ENCODE data around the gene CCDC93. TPM values are rescaled to one million over a fixed set of nuclear protein-coding genes. Genes with fewer than 3 reads are reported as not detected.

CCDC93 gene
- total and polyA plus RNA-seq, 2 experiments from 2014 or later, result 12.8 to 15.9 TPM

DNA sequence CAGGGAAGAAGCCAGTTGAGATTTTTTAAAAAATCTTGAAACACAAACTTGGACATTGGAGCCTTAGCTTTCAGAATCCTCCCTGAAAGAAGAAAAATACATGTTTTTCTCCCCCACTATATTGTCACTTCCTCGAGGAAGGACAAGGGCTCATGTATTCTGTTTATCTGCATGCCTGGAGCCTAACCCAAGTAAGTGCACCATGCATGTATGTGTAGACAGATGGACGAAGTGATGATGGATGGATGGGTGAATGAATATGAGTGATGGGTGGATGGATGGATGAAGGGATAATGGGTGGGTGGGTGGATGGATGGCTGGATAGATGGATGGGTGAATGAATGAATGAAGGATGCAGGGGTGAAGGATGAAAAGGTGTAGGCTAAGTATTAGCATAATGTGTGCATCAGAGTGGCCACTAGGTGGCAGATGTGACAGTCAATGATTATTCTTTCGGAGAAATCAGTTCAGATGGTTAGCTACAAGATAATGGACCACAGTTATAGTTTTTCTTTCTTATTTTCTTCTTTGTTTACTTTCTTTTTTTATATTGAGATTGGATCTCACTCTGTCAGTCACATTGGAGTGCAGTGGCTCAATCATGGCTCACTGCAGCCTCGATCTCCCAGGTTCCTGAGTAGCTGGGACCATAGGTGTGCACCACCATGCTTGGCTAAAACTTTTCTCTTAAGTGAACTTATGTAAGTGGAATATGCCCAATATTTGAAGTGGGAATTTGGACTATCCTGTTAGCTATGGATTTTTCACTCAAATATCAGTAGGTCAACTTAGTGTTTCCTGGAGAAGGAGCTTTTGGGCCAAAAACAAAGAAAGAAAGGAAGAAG lies 18.5 kb upstream of the CCDC93 start:
- Histone ChIP-seq H3K79me2 (ENCODE audit: insufficient read depth) (no peaks in the 10 kb centered on the region), H3K4me3 (no peak overlapping the region), H3K27me3 (replicated peaks; ENCODE audit: insufficient read depth) (peaks cover 27% of the 10 kb centered on the region), H3F3A (ENCODE audit: insufficient read depth) (no peaks in the 10 kb centered on the region), H2AFZ (no peak overlapping the region), H3K9me2 (ENCODE audit: insufficient read depth) (no peaks in the 10 kb centered on the region), H3K9me3 (ENCODE audit: low read depth) (no peaks in the 10 kb centered on the region), H3K27ac (no peak overlapping the region), H4K20me1 (ENCODE audit: insufficient read depth) (no peaks in the 10 kb centered on the region), H3K9ac (no peak overlapping the region), H3K36me3 (ENCODE audit: low read depth) (no peaks in the 10 kb centered on the region), H3K4me1 (ENCODE audit: insufficient read depth) (no peaks in the 10 kb centered on the region), H3K4me2 (ENCODE audit: unreplicated experiment) (no peak overlapping the region)
- in situ Hi-C loops (cut with MboI), result loop anchor here (10.0 kb wide), 1 partner anchor 832 kb away; no protein-coding TSS in a partner anchor
- DNase-seq, result peak; percentile 69
- WGBS, 2 experiments (ENCODE audit: low coverage in 1 of 2, low lambda C conversion rate in 2 of 2, missing lambda C conversion rate in 2 of 2), result 22 to 28% methylated on average over 4 of the region's 4 CpGs
- TF ChIP-seq EZH2 (IDR thresholded peaks at IDR 0.05; ENCODE audit: insufficient read depth, poor library complexity, severe bottlenecking), result no peak
- TF ChIP-seq EZH2phosphoT487 (IDR thresholded peaks at IDR 0.05; ENCODE audit: insufficient read depth, low read depth), result no peak

DNA sequence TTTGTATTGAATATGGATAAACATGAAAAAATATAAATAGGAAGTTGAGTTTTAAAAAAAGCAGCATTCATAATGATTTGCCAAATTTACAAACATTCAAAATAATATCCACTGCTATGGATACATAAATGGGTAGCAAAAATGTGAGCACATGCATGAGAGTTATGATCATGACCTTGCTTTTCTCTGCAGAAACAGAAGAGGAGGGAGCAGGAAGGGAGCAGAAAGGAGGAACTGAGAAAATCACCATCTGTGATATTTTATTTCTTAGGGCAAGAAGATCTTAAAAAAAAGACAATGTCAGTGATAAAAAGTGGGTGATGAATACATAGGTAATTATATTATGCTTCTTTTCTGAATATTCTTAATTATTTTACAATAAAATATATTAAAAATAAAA lies 17.7 kb upstream of the CCDC93 start:
- Histone ChIP-seq H3K4me2 (ENCODE audit: unreplicated experiment) (no peak overlapping the region), H3K79me2 (ENCODE audit: insufficient read depth) (no peaks in the 10 kb centered on the region), H4K20me1 (ENCODE audit: insufficient read depth) (no peaks in the 10 kb centered on the region), H3K9me3 (ENCODE audit: low read depth) (no peaks in the 10 kb centered on the region), H3K27me3 (replicated peaks; ENCODE audit: insufficient read depth) (peaks cover 29% of the 10 kb centered on the region), H3K9me2 (ENCODE audit: insufficient read depth) (no peaks in the 10 kb centered on the region), H3K36me3 (ENCODE audit: low read depth) (no peaks in the 10 kb centered on the region), H3F3A (ENCODE audit: insufficient read depth) (no peaks in the 10 kb centered on the region), H3K9ac (no peak overlapping the region), H2AFZ (no peak overlapping the region), H3K27ac (no peak overlapping the region), H3K4me1 (ENCODE audit: insufficient read depth) (no peaks in the 10 kb centered on the region), H3K4me3 (no peak overlapping the region)
- DNase-seq, result no peak
- in situ Hi-C loops (cut with MboI), result loop anchor here (10.0 kb wide), 1 partner anchor 833 kb away; no protein-coding TSS in a partner anchor
- no peak for TF ChIP-seq EZH2 (IDR thresholded peaks at IDR 0.05; ENCODE audit: insufficient read depth, poor library complexity, severe bottlenecking)
- no peak for TF ChIP-seq EZH2phosphoT487 (IDR thresholded peaks at IDR 0.05; ENCODE audit: insufficient read depth, low read depth)

DNA sequence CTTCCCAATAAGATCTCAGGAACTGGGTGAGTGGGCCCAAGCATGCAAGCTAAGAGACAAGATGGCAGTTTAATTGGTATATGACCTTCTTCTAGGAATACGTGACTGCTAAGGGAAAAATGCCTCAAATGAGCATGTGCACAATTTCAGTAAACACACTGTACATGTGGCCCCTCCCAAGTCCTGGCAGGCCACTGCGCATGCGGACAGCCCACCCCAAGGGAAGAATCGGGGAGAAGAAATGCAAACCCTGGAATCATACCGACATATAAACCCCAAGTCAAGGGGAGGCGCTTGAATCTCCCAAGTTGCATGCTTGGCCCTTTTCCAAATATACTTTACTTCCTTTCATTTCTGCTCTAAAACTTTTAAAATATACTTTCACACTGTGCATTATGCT lies 15.2 kb upstream of the CCDC93 start:
- in situ Hi-C loops (cut with MboI), result no loop called here
- Histone ChIP-seq H3K36me3 (ENCODE audit: low read depth) (no peaks in the 10 kb centered on the region), H3K27me3 (replicated peaks; ENCODE audit: insufficient read depth) (peaks cover 42% of the 10 kb centered on the region), H3K9ac (no peak overlapping the region), H4K20me1 (ENCODE audit: insufficient read depth) (no peaks in the 10 kb centered on the region), H2AFZ (no peak overlapping the region), H3F3A (ENCODE audit: insufficient read depth) (no peaks in the 10 kb centered on the region), H3K27ac (no peak overlapping the region), H3K9me2 (ENCODE audit: insufficient read depth) (no peaks in the 10 kb centered on the region), H3K4me2 (ENCODE audit: unreplicated experiment) (no peak overlapping the region), H3K4me3 (no peak overlapping the region), H3K4me1 (ENCODE audit: insufficient read depth) (no peaks in the 10 kb centered on the region), H3K79me2 (ENCODE audit: insufficient read depth) (no peaks in the 10 kb centered on the region), H3K9me3 (ENCODE audit: low read depth) (no peaks in the 10 kb centered on the region)
- no peak for TF ChIP-seq EZH2phosphoT487 (IDR thresholded peaks at IDR 0.05; ENCODE audit: insufficient read depth, low read depth)
- no peak for TF ChIP-seq EZH2 (IDR thresholded peaks at IDR 0.05; ENCODE audit: insufficient read depth, poor library complexity, severe bottlenecking)
- WGBS, 2 experiments (ENCODE audit: low coverage in 1 of 2, low lambda C conversion rate in 2 of 2, missing lambda C conversion rate in 2 of 2), result 78% methylated on average over 6 of the region's 6 CpGs
- DNase-seq, result no peak

DNA sequence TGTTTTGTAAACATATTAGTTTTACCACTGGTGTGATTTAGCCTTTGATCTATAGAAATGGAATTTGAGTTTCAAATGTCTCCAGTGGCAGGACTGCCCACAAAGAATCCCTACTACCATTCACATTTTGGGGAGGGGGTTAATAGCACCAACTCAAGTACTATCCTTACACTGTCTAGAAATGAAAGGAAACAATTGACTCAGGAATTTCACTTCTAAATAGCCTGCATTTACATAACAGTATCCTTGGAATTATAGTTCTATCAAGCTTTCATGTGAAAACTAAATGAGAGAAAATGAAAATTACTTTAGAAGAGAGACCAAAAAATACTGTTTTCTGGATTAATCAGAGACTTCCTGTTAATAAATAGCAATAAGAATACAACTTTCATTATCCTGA lies 7.5 kb upstream of the CCDC93 start:
- no peaks in the 10 kb centered on the region for H3K4me1 ChIP-seq (ENCODE audit: insufficient read depth)
- no peak for DNase-seq
- no peaks in the 10 kb centered on the region for H4K20me1 ChIP-seq (ENCODE audit: insufficient read depth)
- H3K9me2 ChIP-seq (ENCODE audit: insufficient read depth), result no peaks in the 10 kb centered on the region
- H3K27ac ChIP-seq, result no peak overlapping the region
- in situ Hi-C loops (cut with MboI), result no loop called here
- H3K9ac ChIP-seq, result no peak overlapping the region
- H3K27me3 ChIP-seq (replicated peaks; ENCODE audit: insufficient read depth), result peaks cover 25% of the 10 kb centered on the region
- H3F3A ChIP-seq (ENCODE audit: insufficient read depth), result no peaks in the 10 kb centered on the region
- no peak overlapping the region for H3K4me2 ChIP-seq (ENCODE audit: unreplicated experiment)
- H3K4me3 ChIP-seq, result no peak overlapping the region
- H3K9me3 ChIP-seq (ENCODE audit: low read depth), result no peaks in the 10 kb centered on the region
- TF ChIP-seq EZH2phosphoT487 (IDR thresholded peaks at IDR 0.05; ENCODE audit: insufficient read depth, low read depth) (no peak), EZH2 (IDR thresholded peaks at IDR 0.05; ENCODE audit: insufficient read depth, poor library complexity, severe bottlenecking) (no peak)
- H3K36me3 ChIP-seq (ENCODE audit: low read depth), result no peaks in the 10 kb centered on the region
- no peaks in the 10 kb centered on the region for H3K79me2 ChIP-seq (ENCODE audit: insufficient read depth)
- H2AFZ ChIP-seq, result no peak overlapping the region
